ENCODE results near the gene RNU11. TPM values are rescaled to one million over a fixed set of nuclear protein-coding genes. Genes with fewer than 3 reads are reported as not detected.
A peak's percentile ranks its signal among the peaks of the same experiment; 100 is the strongest.
"Not testable (repeated sequence)": the region's sequence is repeated elsewhere in the genome, so short reads cannot be mapped to it uniquely, and the experiment has no call there.

RNU11 gene
- total RNA-seq, 2 experiments from 2014 or later = not detected

GRCh38 chr1:28668191-28668955 is 20.0 kb downstream of the RNU11 start, which contains the start of gene GMEB1:
Gene GMEB1 (plus strand): TSS chr1:28668784. CDS start chr1:28683613, 14,829 bp downstream.
- peak; percentile 89 for DNase-seq
- Mint-ChIP-seq H3K4me3 (peak within 1 kb of the TSS; percentile 92), H3K36me3 (ENCODE audit: low read depth) (peaks cover 3% of the 10 kb centered on the region), H3K9me3 (no peaks in the 10 kb centered on the region), H3K4me1 (peaks cover 20% of the 10 kb centered on the region), H3K27me3 (no peaks in the 10 kb centered on the region), H3K27ac (peak within 1 kb of the TSS; percentile 97)
- POLR2A ChIA-PET = interaction anchor here (0.6 to 9.3 kb wide), 32 partner anchors 9 to 512 kb away, joined by 3 to 441 read pairs (median 6); partner anchors contain the start of genes EPB41, MED18, RCC1 and RNU11
- CTCF ChIA-PET = interaction anchor here (0.5 to 4.8 kb wide), 9 partner anchors 20 to 513 kb away, joined by 3 to 52 read pairs (median 7); partner anchors contain the start of genes RNU11, SRSF4, TAF12 and YTHDF2

DNA sequence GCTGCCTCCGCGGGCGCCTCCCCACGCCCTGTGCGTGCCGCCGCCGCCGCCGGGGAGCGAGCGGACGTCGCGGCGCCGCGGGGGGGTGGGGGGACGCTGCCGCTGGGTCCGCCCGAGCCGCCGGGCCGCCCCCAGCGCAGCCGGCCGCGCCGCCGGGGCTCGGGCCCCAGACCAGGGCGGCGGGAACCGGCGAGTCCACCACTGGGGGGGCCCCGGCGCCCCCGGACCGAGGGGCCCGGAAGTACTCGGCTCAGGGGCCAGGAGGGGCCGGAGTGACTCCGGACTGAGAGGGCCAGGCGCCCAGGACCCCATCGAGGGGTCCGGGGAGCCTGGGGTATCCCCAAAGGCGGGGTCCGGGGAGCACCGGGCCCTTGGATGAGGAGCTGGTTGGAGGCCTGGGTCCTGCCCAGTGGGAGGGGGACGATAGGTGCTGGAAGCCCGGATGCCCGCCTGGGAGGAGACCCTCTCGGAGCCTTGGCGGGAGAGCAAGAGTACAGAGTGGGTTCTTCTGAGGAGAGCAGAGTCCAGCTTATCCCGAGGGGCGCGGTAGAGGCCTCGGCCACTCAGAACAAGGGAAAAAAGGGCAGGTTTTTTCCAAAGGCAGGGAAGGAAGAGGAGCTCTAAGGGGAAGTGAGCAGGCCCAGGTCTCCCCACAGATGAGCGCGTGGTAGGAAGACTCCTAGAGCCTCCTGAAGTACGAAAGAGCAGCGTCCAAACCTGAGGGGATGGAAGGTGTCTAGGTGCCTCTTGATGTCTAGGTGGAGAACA is 20.7 kb downstream of the RNU11 start:
- ChIA-PET CTCF (interaction anchor here (0.5 to 4.8 kb wide), 9 partner anchors 21 to 512 kb away, joined by 3 to 52 read pairs (median 3); partner anchors contain the start of genes RNU11, SRSF4, TAF12 and YTHDF2), POLR2A (interaction anchor here (0.6 to 9.3 kb wide), 32 partner anchors 9 to 512 kb away, joined by 3 to 441 read pairs (median 5); partner anchors contain the start of genes EPB41, MED18, RCC1 and RNU11)
- Mint-ChIP-seq H3K4me3 (peak overlapping the region; percentile 92), H3K36me3 (ENCODE audit: low read depth) (peaks cover 3% of the 10 kb centered on the region), H3K4me1 (peaks cover 19% of the 10 kb centered on the region), H3K27me3 (no peaks in the 10 kb centered on the region), H3K27ac (peak overlapping the region; percentile 97), H3K9me3 (no peaks in the 10 kb centered on the region)
- peak; percentile 49 for DNase-seq

DNA sequence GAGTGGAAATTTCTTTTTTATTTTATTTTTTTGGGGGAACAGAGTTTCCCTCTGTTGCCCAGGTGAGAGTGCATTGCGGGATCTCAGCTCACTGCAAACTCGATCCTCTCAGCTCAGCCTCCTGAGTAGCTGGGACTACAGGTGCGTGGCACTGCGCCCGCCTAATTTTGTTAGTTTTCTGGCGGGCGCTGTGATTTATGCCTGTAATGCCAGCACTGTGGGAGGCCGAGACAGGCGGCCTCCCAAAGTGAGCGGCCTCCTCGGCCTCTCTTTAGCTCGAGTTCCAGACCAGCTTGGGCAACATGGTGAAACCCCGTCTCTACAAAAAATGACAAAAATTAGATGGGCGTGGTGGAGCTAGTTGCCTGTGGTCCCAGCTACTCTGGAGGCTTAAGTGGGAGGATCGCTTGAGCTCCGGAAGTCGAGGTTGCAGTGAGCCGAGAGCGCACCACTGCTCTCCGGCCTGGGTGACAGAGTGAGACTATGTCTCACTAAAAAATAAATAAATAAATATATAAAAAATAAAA is 22.9 kb downstream of the RNU11 start:
- POLR2A ChIA-PET = interaction anchor here (1.1 to 9.3 kb wide), 2 partner anchors 11 to 26 kb away, joined by 3 to 441 read pairs; partner anchors contain the start of genes RNU11 and TAF12
- DNase-seq = no peak
- H3K4me3 Mint-ChIP-seq = no peak overlapping the region
- H3K9me3 Mint-ChIP-seq = no peaks in the 10 kb centered on the region
- H3K4me1 Mint-ChIP-seq = peaks cover 13% of the 10 kb centered on the region
- peaks cover 7% of the 10 kb centered on the region for H3K36me3 Mint-ChIP-seq (ENCODE audit: low read depth)
- CTCF ChIA-PET = interaction anchor here (0.9 to 4.8 kb wide), 3 partner anchors 31 to 65 kb away, joined by 4 to 52 read pairs (median 6); partner anchors contain the start of gene YTHDF2
- no peaks in the 10 kb centered on the region for H3K27me3 Mint-ChIP-seq
- H3K27ac Mint-ChIP-seq = no peak overlapping the region

DNA sequence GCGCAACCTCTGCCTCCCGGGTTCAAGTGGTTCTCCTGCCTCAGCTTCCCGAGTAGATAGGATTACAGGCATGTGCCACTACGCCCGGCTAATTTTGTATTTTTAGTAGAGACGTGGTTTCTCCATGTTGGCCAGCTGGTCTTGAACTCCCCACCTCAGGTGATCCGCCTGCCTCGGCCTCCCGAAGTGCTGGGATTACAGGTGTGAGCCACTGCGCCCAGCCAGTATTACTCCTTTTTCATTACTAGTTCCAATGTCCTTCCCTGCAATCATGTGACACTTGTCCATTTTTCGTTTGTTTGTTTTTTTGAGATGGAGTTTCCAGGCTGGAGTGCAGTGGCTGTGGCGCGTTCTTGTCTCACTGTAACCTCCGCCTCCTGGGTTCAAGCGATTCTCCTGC is 24.6 kb downstream of the RNU11 start:
- DNase-seq; H3K27me3 Mint-ChIP-seq; H3K9me3 Mint-ChIP-seq; POLR2A ChIA-PET; CTCF ChIA-PET; H3K4me3 Mint-ChIP-seq; H3K27ac Mint-ChIP-seq; H3K36me3 Mint-ChIP-seq (ENCODE audit: low read depth): not testable (repeated sequence)
- peaks cover 12% of the 10 kb centered on the region for H3K4me1 Mint-ChIP-seq

DNA sequence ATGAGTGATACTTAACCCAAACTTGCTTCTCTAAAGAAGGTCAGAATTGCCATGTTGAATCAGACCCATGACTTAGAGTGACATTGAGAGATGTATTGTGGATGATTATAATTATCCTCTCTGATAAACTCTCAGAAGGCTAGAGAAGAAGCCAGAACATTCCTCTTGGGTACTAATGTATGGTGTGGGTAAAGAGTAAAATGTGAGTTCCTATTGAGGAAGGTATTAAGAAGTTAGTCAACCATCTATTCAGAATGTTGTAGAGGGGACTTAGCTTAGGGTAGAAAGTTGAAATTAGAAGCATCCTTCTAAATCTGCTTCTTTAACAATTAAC is 27.5 kb downstream of the RNU11 start:
- Mint-ChIP-seq H3K27ac (no peak overlapping the region), H3K4me3 (no peak overlapping the region), H3K9me3 (no peaks in the 10 kb centered on the region), H3K4me1 (peaks cover 7% of the 10 kb centered on the region), H3K27me3 (no peaks in the 10 kb centered on the region), H3K36me3 (ENCODE audit: low read depth) (peaks cover 7% of the 10 kb centered on the region)
- ChIA-PET POLR2A (no interaction called here), CTCF (interaction anchor here (0.6 to 1.0 kb wide), 2 partner anchors 61 to 148 kb away, joined by 3 to 5 read pairs; partner anchors contain the start of gene YTHDF2)
- no peak for DNase-seq

DNA sequence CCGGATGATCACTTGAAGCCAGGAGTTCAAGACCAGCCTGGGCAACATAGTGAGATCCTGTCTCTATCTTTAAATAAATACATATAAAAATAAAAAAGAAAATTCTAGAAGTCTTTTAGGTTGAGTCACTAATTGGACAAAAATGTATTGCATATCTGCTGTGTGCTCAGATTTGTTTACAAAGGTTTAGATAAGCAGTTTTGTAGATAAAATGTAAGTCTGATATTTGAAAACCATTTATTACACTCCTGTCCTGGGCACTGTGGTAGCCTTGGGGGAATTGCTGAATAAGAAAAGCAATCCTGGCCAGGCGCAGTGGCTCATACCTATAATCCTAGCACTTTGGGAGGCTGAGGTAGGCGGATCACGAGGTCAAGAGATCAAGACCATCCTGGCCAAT is 31.8 kb downstream of the RNU11 start:
- CTCF ChIA-PET = no interaction called here

GRCh38 chr1:28682840-28683239 is 34.4 kb downstream of the RNU11 start:
- H3K36me3 Mint-ChIP-seq (ENCODE audit: low read depth) = peaks cover 36% of the 10 kb centered on the region
- H3K27me3 Mint-ChIP-seq = no peaks in the 10 kb centered on the region
- ChIA-PET CTCF (no interaction called here), POLR2A (interaction anchor here (0.6 to 1.1 kb wide), 3 partner anchors 12 to 59 kb away, joined by 3 read pairs; no protein-coding TSS in a partner anchor)
- no peak overlapping the region for H3K4me3 Mint-ChIP-seq
- no peaks in the 10 kb centered on the region for H3K9me3 Mint-ChIP-seq
- peaks cover 6% of the 10 kb centered on the region for H3K4me1 Mint-ChIP-seq
- no peak for DNase-seq
- H3K27ac Mint-ChIP-seq = no peak overlapping the region

More for the DNA sequence above, 31.8 kb downstream of the RNU11 start:
- H3K36me3 Mint-ChIP-seq (ENCODE audit: low read depth) = peaks cover 26% of the 10 kb centered on the region
- H3K4me3 Mint-ChIP-seq = no peak overlapping the region
- POLR2A ChIA-PET = interaction anchor here (1.5 kb wide), 1 partner anchor 32 kb away, joined by 5 read pairs; the partner anchor contains the start of gene RNU11
- DNase-seq = no peak
- no peaks in the 10 kb centered on the region for H3K9me3 Mint-ChIP-seq
- H3K27ac Mint-ChIP-seq = no peak overlapping the region
- H3K4me1 Mint-ChIP-seq = peaks cover 7% of the 10 kb centered on the region
- H3K27me3 Mint-ChIP-seq = no peaks in the 10 kb centered on the region

GRCh38 chr1:28684937-28685336 is 36.5 kb downstream of the RNU11 start:
- no peak for DNase-seq
- H3K27me3 Mint-ChIP-seq = no peaks in the 10 kb centered on the region
- peaks cover 4% of the 10 kb centered on the region for H3K4me1 Mint-ChIP-seq
- H3K9me3 Mint-ChIP-seq = no peaks in the 10 kb centered on the region
- H3K27ac Mint-ChIP-seq = no peak overlapping the region
- ChIA-PET CTCF (interaction anchor here (0.7 to 0.8 kb wide), 2 partner anchors 32 to 52 kb away, joined by 3 read pairs; partner anchors contain the start of gene YTHDF2), POLR2A (interaction anchor here (1.0 to 2.1 kb wide), 2 partner anchors 16 to 42 kb away, joined by 3 to 10 read pairs; partner anchors contain the start of genes GMEB1 and TAF12)
- peaks cover 44% of the 10 kb centered on the region for H3K36me3 Mint-ChIP-seq (ENCODE audit: low read depth)
- no peak overlapping the region for H3K4me3 Mint-ChIP-seq

DNA sequence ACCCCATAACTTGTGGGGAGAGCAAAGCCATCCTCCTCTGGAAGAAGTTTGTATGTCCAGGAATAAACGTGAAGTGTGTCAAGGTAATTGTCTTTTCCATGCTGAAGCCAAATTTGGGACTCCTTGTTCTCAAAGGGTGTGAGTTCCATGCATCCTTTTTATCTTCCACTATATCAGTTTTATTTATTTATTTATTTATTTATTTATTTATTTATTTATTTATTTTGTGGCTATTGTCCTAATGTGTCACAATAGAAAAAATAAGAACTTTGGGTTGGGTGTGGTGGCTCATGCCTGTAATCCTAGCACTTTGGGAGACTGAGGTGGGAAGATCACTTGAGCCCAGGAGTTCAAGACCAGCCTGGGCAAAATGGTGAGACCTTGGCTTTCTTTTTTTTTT is 43.2 kb downstream of the RNU11 start:
- POLR2A ChIA-PET = interaction anchor here (0.8 to 1.1 kb wide), 2 partner anchors 22 to 44 kb away, joined by 3 read pairs; no protein-coding TSS in a partner anchor
- H3K4me1 Mint-ChIP-seq, H3K9me3 Mint-ChIP-seq, H3K27ac Mint-ChIP-seq, DNase-seq, H3K4me3 Mint-ChIP-seq, H3K27me3 Mint-ChIP-seq, CTCF ChIA-PET: not testable (repeated sequence)
- peaks cover 39% of the 10 kb centered on the region for H3K36me3 Mint-ChIP-seq (ENCODE audit: low read depth)

Other genes with a start within 250 kb of the RNU11 start
- gene RCC1, start 142.6 kb upstream of the RNU11 start, total RNA-seq = 10 to 100 TPM; 47.6 to 50.7 TPM
- 10 to 100 TPM; 56.9 to 58.9 TPM for gene TRNAU1AP, start 95.5 kb upstream of the RNU11 start, total RNA-seq
- not detected for gene RAB42, start 56.3 kb upstream of the RNU11 start, total RNA-seq
- 10 to 100 TPM; 33.8 to 34.0 TPM for gene TAF12, start 5.5 kb upstream of the RNU11 start, total RNA-seq
- gene GMEB1, start 20.2 kb downstream of the RNU11 start, total RNA-seq = 10 to 100 TPM; 27.7 to 28.7 TPM
- gene YTHDF2, start 88.3 kb downstream of the RNU11 start, total RNA-seq = 10 to 100 TPM; 69.9 to 70.9 TPM
- not detected for gene OPRD1, start 163.6 kb downstream of the RNU11 start, total RNA-seq